Stimulated activated CD4-positive, alpha-beta T cell treated with anti-CD3 and anti-CD28 coated beads, Interleukin-2, amount 100 ng/mL, for 4 hours (primary cell): ENCODE measurements around the gene CCT4.
"Not testable (repeated sequence)": the region's sequence is repeated elsewhere in the genome, so short reads cannot be mapped to it uniquely, and the experiment has no call there.

Source experiments
- DNase-seq: peaks from one replicate; pipeline ENCODE4 v3.0.0-alpha.2; 2020; ENCODE audit warnings: low read depth

CCT4 gene

DNA sequence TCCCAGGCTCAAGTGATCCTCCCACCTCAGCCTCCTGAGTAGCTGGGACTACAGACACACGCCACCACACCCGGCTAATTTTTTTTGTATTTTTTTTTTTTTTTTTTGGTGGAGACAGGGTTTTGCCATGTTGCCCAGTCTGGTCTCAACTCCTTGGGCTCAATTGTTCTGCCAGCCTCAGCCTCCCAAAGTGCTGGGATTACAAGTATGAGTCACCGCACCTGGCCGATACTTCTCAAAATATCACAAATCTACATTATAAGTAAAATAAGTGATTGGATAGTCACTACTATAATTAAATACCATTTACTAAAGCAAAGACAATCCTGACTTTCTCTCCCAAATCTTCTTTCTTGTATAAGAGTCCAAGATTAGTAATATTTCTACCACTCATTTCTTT lies 9.1 kb downstream of the CCT4 start:
- DNase-seq = not testable (repeated sequence)

DNA sequence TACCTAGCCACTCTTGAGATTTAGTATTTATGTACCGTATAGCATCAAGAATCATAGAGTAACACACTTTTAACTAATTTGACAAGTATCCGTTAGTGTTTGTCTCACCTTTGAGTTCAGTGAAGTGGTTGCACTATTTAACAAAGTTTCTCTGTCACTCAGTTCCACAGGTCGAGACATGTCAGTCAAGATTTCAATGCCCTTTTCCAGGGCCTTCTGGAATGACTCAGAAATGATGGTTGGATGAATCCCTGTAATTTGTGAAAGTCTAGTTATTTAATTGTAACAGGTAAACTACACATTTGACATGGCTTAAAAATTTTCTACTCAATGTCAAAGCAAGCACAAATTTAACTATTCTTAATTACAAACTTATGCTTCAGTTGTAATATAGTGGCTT lies 9.7 kb downstream of the CCT4 start:
- DNase-seq = no peak

DNA sequence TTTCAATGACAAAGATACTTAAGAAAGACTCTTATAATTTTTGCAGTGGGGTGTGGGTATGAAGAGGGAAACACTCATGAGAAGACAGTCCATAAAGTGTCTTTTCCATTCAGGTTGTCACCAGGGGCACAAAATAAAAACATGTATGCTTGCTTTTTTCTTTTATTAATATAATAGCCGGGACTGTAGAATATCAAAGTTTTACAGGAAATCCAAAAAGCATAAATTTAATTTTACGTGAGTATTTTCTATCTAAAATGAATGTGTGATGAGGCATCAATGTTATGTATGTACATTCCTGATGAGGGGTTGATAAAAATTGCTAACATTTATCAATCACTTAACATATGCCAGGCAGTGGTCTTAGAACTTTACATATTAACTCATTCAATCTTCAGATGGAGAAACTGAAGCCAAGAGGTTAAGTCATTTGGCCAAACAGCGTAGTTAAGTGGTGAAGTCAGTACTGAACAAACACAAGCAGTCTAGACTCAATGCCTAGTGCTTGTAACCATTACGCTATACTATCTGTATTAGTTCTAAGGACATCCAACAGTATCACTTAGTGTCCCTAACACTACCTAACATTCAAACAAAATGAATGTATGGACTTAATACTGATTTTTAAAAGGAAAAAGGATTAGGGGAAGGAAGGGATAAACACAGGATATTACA lies 10.7 kb downstream of the CCT4 start:
- no peak for DNase-seq

DNA sequence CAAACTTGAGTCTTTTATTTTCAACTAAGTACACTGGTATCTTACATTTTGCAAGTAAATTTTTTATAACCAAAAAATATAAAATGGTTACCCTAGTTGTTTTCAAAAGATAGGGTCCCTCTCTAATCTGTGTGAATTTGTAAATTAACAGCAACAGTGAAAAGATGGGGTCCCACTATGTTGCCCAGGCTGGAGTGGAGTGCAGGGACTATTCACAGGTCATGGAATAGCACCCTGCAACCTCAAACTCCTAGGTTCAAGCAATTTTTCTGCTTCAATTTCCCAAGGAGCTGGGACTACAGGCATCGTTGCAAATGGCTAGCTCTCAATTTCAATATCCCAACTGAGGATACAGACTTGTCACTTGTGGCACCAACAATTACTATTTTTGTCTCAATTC lies 12.1 kb downstream of the CCT4 start:
- DNase-seq = no peak

DNA sequence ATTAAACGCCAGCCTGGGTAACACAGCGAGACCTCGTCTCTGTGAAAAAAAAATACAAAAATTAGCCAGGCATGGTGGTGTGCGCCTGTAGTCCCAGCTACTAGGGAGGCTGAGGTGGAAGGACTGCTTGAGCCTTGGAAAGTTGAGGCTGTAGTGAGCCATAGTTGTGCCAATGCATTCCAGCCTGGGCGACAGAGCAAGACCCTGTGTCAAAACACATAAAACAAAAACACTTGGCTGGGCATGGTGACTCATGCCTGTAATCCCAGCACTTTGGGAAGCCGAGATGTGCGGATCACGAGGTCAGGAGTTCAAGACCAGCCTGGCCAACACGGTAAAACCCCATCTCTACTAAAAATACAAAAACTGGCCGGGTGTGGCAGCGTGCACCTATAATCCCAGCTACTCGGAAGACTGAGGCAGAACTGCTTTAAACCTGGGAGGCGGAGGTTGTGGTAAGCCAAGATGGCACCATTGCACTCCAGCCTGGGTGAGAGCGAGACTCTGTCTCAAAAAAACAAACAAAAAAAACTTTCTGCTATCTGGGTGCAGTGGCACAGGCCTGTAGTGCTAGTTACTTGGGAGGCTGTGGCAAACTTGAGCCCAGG lies 21.9 kb downstream of the CCT4 start:
- not testable (repeated sequence) for DNase-seq

DNA sequence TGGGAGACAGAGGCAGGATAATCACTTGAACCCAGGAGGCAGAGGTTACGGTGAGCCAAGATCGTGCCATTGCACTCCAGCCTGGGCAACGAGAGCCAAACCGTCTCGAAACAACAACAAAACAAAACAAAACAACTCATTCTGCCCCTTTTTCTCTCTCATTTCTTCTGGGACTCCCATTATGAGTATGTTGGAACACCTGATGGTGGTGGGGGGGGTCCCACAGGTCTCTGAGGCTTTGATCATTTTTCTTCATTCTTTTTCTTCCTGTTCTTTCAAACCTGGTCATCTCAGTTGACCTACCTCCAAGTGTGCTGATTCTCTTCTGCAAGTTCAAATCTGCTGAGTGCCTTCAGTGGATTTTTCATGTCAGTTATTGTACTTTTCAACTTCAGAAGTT lies 26.4 kb downstream of the CCT4 start:
- no peak for DNase-seq

DNA sequence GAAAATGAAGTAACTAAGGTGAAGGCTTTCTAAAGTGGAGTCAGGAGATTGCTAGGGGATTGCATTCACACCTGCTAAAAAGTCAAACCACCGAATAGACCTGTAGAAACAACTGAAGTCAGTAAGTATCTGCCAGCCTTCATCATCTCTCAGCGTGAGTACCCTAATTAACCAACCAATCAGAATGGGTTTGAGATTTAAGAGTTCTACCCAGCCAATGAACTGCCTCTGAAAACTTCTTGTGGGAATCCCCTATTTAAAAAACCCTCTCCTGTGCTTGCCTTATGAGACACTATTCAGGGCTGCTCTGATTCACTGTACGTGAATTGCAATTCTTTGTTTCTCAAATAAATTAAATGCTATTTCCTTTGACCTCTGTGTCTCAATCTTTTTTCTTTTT lies 31.2 kb downstream of the CCT4 start:
- no peak for DNase-seq

DNA sequence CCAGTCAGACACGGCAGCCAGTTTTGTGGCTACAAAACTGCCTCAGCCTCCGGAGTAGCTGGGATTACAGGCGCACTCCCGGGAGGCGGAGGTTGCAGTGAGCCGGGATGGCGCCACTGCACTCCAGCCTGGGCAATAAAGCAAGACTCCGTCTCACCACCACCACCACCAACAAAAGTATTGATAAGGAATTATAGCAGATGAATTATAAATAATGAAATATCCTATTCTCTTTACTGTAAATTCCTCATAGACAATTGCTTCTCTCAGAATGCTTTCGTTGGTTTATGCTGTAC lies 33.2 kb downstream of the CCT4 start:
- no peak for DNase-seq

DNA sequence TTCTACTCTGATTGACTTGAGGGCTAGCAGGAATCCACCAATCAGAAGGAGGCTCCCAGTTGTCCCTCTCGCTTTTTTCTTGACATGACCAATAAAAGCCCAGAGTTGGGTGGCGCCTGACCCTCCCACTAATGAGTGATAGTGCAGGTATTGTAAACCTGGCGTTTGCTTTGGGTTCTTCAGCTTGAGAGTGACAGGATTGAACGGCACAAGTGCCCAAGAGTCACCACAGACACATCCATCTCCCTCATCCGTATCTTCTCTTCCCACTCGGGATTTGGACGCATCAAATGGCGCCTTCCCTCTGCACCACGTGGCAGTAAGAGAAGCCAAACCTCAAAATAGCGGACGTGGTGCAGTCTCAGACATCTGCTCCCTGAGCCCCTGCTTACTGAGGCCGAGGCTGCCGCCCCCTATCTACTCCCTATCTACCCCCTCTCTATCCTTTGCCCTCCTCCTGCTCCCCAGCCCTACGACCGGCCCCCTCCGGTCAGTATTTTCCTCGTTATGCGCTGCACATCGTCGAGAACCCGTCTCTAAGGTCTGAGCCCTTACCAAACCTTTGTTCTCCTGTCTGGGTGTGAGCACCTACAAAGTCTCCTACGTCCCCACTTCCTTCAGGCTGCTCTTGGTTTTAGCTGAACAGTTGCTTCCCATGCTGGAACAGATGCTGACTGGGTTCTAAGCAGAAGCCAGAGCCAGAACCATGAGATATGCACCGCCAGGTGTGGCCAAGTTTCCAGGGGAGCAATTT lies 33.7 kb downstream of the CCT4 start:
- DNase-seq = peak; percentile 87

DNA sequence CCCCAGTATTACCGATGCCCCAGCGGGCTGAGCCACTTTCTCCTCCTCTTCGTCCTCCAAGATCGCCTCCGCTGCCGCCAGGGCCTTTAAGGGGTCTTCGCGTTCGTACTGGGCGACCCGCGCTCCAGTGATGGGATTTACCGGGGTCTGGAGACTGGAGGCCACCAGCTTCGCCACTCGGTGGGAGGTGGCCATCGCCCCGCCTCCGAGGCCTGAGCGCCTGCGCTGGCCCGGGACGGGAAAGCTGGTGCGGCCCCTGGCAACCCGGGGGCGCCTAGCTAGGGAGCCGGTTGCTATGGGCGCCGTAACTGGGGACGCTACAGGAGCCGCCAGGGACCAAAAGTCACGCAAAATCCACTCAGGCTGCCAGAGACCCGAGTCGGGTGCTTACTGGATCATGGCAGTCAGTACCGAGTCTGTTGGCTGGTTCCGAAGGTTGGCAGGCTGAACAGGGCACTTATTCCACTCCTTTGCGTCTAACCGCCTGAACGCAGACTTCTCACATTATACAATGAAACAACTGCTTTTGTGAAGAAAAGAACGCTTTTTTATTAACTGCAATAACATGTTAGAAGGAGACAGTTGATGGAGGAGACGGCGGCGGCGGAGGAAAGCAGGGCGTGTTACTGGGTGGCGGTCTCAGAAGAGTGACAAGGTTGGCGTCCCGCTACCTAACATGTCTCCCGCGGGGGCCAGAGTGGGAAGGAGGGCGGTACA lies 34.5 kb downstream of the CCT4 start, which contains the start of gene FAM161A:
TSS of gene FAM161A (minus strand) at position 214 of the 717 bp plus-strand sequence. CDS start at position 195, 19 bp downstream.
- peak; percentile 53 for DNase-seq

DNA sequence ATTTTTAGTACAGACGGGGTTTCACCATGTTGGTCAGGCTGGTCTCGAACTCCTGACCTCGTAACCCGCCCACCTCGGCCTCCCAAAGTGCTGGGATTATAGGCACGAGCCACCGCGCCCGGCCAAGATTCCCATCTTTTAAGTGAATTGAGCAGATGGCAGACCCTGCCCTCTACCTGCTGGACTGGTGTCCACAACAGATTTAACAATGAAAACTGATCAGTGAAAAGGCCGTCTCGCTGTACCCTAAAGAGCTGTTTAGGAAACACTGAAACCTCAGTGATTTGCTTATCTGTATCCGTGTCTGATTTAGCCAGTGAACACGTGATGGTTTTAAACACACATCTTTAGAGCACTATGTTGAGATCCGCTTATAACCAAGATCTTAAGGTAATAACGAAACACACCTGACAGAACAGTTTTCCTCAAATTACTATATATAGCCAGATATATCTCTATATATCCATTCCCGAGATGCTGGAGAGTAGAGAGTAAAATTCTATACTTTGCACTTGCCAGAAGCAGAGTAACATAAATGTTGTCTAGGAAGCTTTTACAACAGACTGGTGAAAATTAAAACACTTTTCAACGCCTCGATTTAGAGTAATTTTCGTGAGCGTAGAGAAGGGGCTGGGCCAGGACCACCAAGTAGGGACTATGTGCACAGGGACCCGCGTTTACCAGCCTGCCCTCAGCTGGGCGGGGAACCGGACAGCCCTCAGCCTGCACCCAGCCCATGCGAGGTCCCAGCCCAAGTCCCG lies 35.2 kb downstream of the CCT4 start:
- no peak for DNase-seq

DNA sequence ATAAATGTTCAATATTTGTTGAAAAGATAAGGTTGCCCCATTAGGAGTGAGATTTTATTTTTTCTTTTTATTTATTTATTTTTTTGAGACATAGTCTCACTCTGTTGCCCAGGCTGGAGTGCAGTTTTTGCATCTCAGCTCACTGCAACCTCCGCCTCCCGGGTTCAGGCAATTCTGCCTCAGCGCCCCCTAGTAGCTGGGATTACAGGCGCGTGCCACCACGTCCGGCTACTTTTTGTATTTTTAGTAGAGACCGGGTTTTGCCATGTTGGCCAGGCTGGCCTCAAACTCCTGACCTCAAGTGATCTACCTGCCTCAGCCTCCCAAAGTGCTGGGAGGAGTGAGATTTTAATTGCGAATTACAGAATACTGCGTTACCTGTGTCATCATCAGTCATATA lies 37.2 kb downstream of the CCT4 start:
- not testable (repeated sequence) for DNase-seq

DNA sequence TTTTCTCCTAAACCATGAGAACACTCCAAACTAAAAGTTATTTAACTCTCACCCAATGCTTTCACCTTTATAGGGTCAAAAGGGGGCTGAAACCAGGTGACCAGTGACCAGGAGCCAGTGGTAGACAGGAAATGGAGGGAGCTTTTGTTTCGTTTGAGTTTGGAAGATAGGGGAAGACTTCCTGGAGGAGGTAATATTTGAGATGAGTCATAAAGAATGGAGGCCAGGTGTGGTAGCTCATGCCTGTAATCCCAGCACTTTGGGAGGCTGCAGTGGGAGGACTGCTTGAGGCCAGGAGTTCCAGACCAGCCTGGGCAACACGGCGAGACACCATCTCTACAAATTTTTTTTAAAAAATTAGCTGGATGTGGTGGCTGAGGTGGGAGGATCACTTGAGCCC lies 43.1 kb downstream of the CCT4 start:
- no peak for DNase-seq

DNA sequence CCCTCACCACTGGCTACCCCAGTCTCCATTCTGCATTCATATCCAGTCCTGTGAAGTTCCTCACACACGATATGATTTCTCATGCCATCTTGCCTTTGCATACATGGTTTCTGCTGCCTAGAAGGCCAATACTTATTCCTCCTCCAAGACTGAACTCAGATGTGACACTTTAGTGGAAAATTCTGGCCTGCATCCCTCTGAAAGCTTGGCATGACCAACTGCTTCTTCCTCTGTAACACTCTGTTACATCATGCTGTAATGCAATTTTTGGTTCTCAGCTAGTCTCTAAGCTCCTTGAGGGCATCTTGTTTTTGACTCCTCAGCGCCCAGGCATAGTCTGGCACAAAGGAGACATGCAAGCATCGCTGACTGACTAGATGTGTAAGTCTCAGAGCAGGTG lies 47.2 kb downstream of the CCT4 start:
- DNase-seq = no peak

DNA sequence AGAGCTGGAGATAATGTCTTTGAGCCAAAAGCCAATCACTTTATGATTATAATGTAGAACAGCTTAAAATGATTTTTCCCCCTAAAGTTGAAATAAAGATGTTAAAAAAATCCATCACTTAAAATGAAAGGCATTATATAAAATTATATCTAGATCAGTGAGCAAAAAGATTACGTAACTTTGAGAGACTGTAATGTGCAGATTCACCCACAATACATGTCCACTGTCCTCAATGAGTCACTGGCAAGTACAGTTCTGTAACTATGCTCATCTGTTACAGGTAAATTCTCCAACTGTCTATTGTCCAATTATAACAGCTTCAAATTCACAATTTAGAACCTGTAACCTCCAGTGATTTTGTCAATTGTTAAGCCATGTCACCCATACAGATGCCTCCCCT lies 53.6 kb downstream of the CCT4 start:
- no peak for DNase-seq

DNA sequence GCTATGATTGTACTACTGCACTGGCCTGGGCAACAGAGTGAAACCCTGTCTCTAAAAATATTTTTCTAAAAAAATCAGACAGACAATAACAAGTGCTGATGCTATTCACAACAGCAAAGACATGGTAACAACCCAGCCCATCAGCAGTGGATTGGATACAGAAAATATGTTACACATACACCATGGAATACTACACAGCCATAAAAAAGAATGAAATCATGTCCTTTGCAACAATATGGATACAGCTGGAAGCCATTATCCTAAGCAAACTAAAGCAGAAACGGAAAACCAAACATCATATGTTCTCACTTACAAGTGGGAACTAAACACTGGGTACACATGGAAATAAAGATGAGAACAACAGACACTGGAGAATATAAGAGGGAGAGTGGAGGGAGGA lies 54.5 kb downstream of the CCT4 start:
- no peak for DNase-seq

DNA sequence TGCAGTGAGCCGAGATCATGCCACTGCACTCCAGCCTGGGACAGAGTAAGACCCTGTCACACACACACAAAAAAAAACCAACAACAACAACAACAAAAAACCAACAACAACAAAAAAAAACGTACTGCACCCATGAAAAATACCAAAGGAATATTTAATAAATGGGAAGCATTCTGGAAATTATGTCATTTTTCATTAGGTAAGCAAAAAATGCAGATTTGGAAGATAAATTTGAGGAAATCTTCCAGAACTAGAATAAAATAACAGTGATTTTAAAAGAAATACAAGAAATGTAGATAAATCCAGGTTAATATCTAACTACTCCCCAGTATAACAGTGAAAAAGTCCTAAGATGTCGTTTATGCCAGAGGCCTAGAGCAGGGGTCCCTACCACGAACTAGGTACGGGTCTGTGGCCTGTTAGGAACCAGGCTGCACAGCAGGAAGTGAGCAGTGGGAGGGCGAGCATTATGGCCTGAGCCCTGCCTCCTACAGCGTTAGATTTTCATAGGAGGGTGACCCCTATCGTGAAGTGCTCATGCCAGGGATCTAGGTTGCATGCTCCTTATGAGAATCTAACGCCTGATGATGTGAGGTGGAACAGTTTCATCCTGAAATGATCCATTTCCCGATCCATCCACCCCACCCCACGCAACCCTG lies 56.1 kb downstream of the CCT4 start:
- no peak for DNase-seq

DNA sequence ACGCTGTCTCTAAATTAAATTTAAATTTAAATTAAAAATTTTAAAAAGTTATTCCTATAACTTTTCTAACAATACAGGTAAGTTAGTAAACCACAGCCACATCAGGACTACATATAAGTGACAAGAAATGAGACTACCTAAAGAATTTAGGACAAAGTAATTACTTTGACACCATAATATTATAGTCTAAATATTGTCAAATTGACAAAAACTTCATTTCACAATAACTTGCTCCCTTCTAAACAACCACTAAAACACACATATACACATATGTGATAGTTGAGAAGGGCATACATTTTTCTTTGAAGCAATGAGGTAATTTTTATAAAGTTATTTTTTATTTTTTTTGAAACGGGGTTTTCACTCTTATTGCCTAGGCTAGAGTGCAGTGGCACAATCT lies 66.2 kb downstream of the CCT4 start:
- no peak for DNase-seq
